KOPT-K1 (cell line): Measurements from ENCODE around the gene TMA16.
A peak's percentile ranks its signal among the peaks of the same experiment; 100 is the strongest.

Experiments used
- H3K27ac ChIP-seq: fragments of 200-600 bp; sonication (generic); 2 replicates; pipeline ENCODE4 v1.5.1; 2016; ENCODE audit warnings: antibody characterized with exemption, mild to moderate bottlenecking, low read depth, low read length; ENCODE audit not compliant: poor library complexity, severe bottlenecking
- H3K36me3 ChIP-seq: fragments of 200-600 bp; sonication (generic); 2 replicates; pipeline ENCODE4 v1.5.1; 2017; ENCODE audit warnings: antibody characterized with exemption, mild to moderate bottlenecking, low read length, moderate library complexity; ENCODE audit not compliant: insufficient read depth
- H3K9me3 ChIP-seq: fragments of 200-600 bp; sonication (generic); 2 replicates; pipeline ENCODE4 v1.5.1; 2017; ENCODE audit warnings: antibody characterized with exemption, low read length, mild to moderate bottlenecking; ENCODE audit not compliant: insufficient read depth, poor library complexity, severe bottlenecking

The TMA16 gene

GRCh38 chr4:163540448-163540847, 46.0 kb downstream of the TMA16 start:
- peaks cover 59% of the 10 kb centered on the region for H3K36me3 ChIP-seq

GRCh38 chr4:163540977-163541376, 46.5 kb downstream of the TMA16 start:
- H3K27ac ChIP-seq, result no peak overlapping the region
- H3K9me3 ChIP-seq, result no peaks in the 10 kb centered on the region
- H3K36me3 ChIP-seq, result peaks cover 53% of the 10 kb centered on the region

More at GRCh38 chr4:163540448-163540847, 46.0 kb downstream of the TMA16 start:
- H3K9me3 ChIP-seq, result no peaks in the 10 kb centered on the region
- no peak overlapping the region for H3K27ac ChIP-seq

GRCh38 chr4:163542275-163542674, 47.8 kb downstream of the TMA16 start:
- peaks cover 43% of the 10 kb centered on the region; the same call in 1 of the 2 replicates for H3K36me3 ChIP-seq
- no peaks in the 10 kb centered on the region for H3K9me3 ChIP-seq
- H3K27ac ChIP-seq, result no peak overlapping the region

- no peaks in the 10 kb centered on the region for H3K9me3 ChIP-seq
- peaks cover 27% of the 10 kb centered on the region; the same call in 1 of the 2 replicates for H3K36me3 ChIP-seq
- H3K27ac ChIP-seq, result peak overlapping the region; percentile 10
These were observed 50.0 kb downstream of the TMA16 start for GRCh38 chr4:163544407-163545038.

GRCh38 chr4:163548481-163549243, 54.2 kb downstream of the TMA16 start:
- Histone ChIP-seq H3K27ac (no peak overlapping the region), H3K36me3 (no peaks in the 10 kb centered on the region)

GRCh38 chr4:163550869-163551267, 56.4 kb downstream of the TMA16 start:
- H3K9me3 ChIP-seq, result no peaks in the 10 kb centered on the region
- no peak overlapping the region for H3K27ac ChIP-seq
- H3K36me3 ChIP-seq, result no peaks in the 10 kb centered on the region

More at GRCh38 chr4:163548481-163549243, 54.2 kb downstream of the TMA16 start:
- no peaks in the 10 kb centered on the region for H3K9me3 ChIP-seq

GRCh38 chr4:163553146-163553545, 58.7 kb downstream of the TMA16 start:
- Histone ChIP-seq H3K36me3 (no peaks in the 10 kb centered on the region), H3K9me3 (no peaks in the 10 kb centered on the region), H3K27ac (no peak overlapping the region)

GRCh38 chr4:163554870-163555465, 60.5 kb downstream of the TMA16 start:
- no peak overlapping the region for H3K27ac ChIP-seq
- H3K36me3 ChIP-seq, result no peaks in the 10 kb centered on the region
- H3K9me3 ChIP-seq, result no peaks in the 10 kb centered on the region

GRCh38 chr4:163556177-163556576, 61.7 kb downstream of the TMA16 start:
- H3K27ac ChIP-seq, result no peak overlapping the region
- H3K36me3 ChIP-seq, result no peaks in the 10 kb centered on the region
- no peaks in the 10 kb centered on the region for H3K9me3 ChIP-seq

GRCh38 chr4:163556650-163557391, 62.3 kb downstream of the TMA16 start:
- Histone ChIP-seq H3K9me3 (no peaks in the 10 kb centered on the region), H3K27ac (no peak overlapping the region)

GRCh38 chr4:163558539-163559044, 64.1 kb downstream of the TMA16 start:
- Histone ChIP-seq H3K27ac (no peak overlapping the region), H3K9me3 (no peaks in the 10 kb centered on the region), H3K36me3 (no peaks in the 10 kb centered on the region)

More at GRCh38 chr4:163556650-163557391, 62.3 kb downstream of the TMA16 start:
- H3K36me3 ChIP-seq, result no peaks in the 10 kb centered on the region

GRCh38 chr4:163562496-163562895, 68.0 kb downstream of the TMA16 start:
- Histone ChIP-seq H3K9me3 (no peaks in the 10 kb centered on the region), H3K36me3 (no peaks in the 10 kb centered on the region)

GRCh38 chr4:163563592-163563991, 69.1 kb downstream of the TMA16 start:
- H3K36me3 ChIP-seq, result no peaks in the 10 kb centered on the region
- no peaks in the 10 kb centered on the region for H3K9me3 ChIP-seq
- no peak overlapping the region for H3K27ac ChIP-seq

More at GRCh38 chr4:163562496-163562895, 68.0 kb downstream of the TMA16 start:
- no peak overlapping the region for H3K27ac ChIP-seq

- Histone ChIP-seq H3K36me3 (no peaks in the 10 kb centered on the region), H3K9me3 (no peaks in the 10 kb centered on the region), H3K27ac (no peak overlapping the region)
These were observed 69.8 kb downstream of the TMA16 start for GRCh38 chr4:163564221-163564720.
